K562 (cell line): ENCODE results near the gene ASPRV1.
A peak's percentile ranks its signal among the peaks of the same experiment; 100 is the strongest.

Source experiments
- ATF1 ChIP-seq, 2 experiments: fragments of 450-650 bp in 1 of 2; IDR thresholded peaks; 2 replicates each; pipeline ENCODE4 v1.6.1; 2016; ENCODE audit warnings: missing compliant biosample characterization in 1 of 2, missing genetic modification characterization in 1 of 2
- BRF2 ChIP-seq: IDR thresholded peaks from 3 replicates; pipeline ENCODE4 v1.6.1; 2011; ENCODE audit warnings: borderline replicate concordance, mild to moderate bottlenecking; ENCODE audit not compliant: insufficient read length, insufficient read depth
- CTCF ChIP-seq, 3 experiments: IDR thresholded peaks in 2 of 3; conservative IDR thresholded peaks in 1 of 3; 2 replicates each; pipeline ENCODE4 v1.5.1; 2011 to 2012; ENCODE audit warnings: low read length in 3 of 3, mild to moderate bottlenecking in 3 of 3, control low read depth in 2 of 3, improper control_type of control experiment in 1 of 3, inconsistent platforms in 1 of 3, low read depth in 1 of 3, mixed read lengths in 1 of 3, moderate library complexity in 1 of 3; ENCODE audit not compliant: insufficient read depth in 2 of 3
- PCBP1 ChIP-seq: fragments of 200-400 bp; formaldehyde crosslinking; IDR thresholded peaks from 2 replicates; pipeline ENCODE4 v1.6.1; 2018; ENCODE audit warnings: mild to moderate bottlenecking, low read depth, low read length; ENCODE audit not compliant: poor library complexity, severe bottlenecking
- ZNF592 ChIP-seq: fragments of 450-650 bp; IDR thresholded peaks from 2 replicates; pipeline ENCODE4 v1.6.1; 2017; ENCODE audit warnings: antibody characterized with exemption, mild to moderate bottlenecking

DNA sequence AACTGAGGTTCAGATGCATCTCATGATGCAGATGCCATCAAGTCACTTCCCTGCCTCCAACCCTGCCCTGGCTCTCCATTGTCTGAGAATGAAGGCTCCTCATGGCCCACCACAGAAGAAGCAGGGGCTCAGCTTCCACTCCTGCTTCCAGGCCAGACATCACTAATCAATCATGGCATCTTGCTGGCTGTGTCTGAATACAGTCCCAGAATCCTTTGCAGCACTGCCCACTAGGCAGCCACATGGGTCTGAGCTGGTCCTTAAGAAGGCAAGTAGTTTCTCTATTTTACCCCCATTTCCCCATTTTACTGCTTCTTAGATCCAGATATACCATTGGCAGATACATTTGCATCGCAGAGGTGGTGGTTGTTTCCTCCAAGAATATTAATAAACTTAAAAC, 7.3 kb downstream of the ASPRV1 start:
- TF ChIP-seq BRF2 (no peak), PCBP1 (no peak), ATF1 (CRISPR knock-in tag; IDR thresholded peaks at IDR 0.05) (no peak), ATF1 (tag; IDR thresholded peaks at IDR 0.05) (no peak), ZNF592 (peak; percentile 57), CTCF (IDR thresholded peaks at IDR 0.05 in 2 of 3, conservative IDR thresholded peaks at IDR 0.05 in 1 of 3; ENCODE audit: insufficient read depth in 2 of 3, low read depth in 1 of 3, low read length in 3 of 3) (no peak)
